GM12875 (cell line): ENCODE results near the gene AFAP1.

Experiments
- H3K4me3 ChIP-seq: one replicate; pipeline ENCODE4 v1.5.1; 2011; ENCODE audit warnings: low read depth, low read length, control low read depth
- CTCF ChIP-seq: IDR thresholded peaks from 2 replicates; pipeline ENCODE4 v1.5.1; 2011; ENCODE audit warnings: low read depth, mild to moderate bottlenecking, control low read depth, inconsistent platforms, low read length, moderate library complexity, borderline replicate concordance; ENCODE audit not compliant: insufficient read depth

AFAP1 gene

GRCh38 chr4:7764466-7764865 lies 175.2 kb downstream of the AFAP1 start:
- no peak for TF ChIP-seq CTCF
- no peak overlapping the region for H3K4me3 ChIP-seq

GRCh38 chr4:7763788-7764187 lies 175.9 kb downstream of the AFAP1 start:
- no peak for TF ChIP-seq CTCF
- H3K4me3 ChIP-seq, result no peak overlapping the region

- no peak overlapping the region for H3K4me3 ChIP-seq
- no peak for TF ChIP-seq CTCF
These were observed 176.6 kb downstream of the AFAP1 start for GRCh38 chr4:7763106-7763505.

GRCh38 chr4:7762376-7763030 lies 177.2 kb downstream of the AFAP1 start:
- no peak overlapping the region for H3K4me3 ChIP-seq
- TF ChIP-seq CTCF, result no peak

- TF ChIP-seq CTCF, result peak; percentile 89
- no peak overlapping the region for H3K4me3 ChIP-seq
These were observed 177.9 kb downstream of the AFAP1 start for GRCh38 chr4:7761720-7762119.

- no peak for TF ChIP-seq CTCF
- H3K4me3 ChIP-seq, result no peak overlapping the region
These were observed 178.3 kb downstream of the AFAP1 start for GRCh38 chr4:7761312-7761711.

GRCh38 chr4:7760706-7761105 lies 179.0 kb downstream of the AFAP1 start:
- no peak for TF ChIP-seq CTCF
- no peak overlapping the region for H3K4me3 ChIP-seq
